KOPT-K1 (cell line): Measurements from ENCODE around the gene P2RX2.
"Not testable (repeated sequence)": the region's sequence is repeated elsewhere in the genome, so short reads cannot be mapped to it uniquely, and the experiment has no call there.

Experiments used
- H3K27ac ChIP-seq: fragments of 200-600 bp; sonication (generic); 2 replicates; pipeline ENCODE4 v1.5.1; 2016; ENCODE audit warnings: antibody characterized with exemption, mild to moderate bottlenecking, low read depth, low read length; ENCODE audit not compliant: poor library complexity, severe bottlenecking
- H3K36me3 ChIP-seq: fragments of 200-600 bp; sonication (generic); 2 replicates; pipeline ENCODE4 v1.5.1; 2017; ENCODE audit warnings: antibody characterized with exemption, mild to moderate bottlenecking, low read length, moderate library complexity; ENCODE audit not compliant: insufficient read depth
- H3K9me3 ChIP-seq: fragments of 200-600 bp; sonication (generic); 2 replicates; pipeline ENCODE4 v1.5.1; 2017; ENCODE audit warnings: antibody characterized with exemption, low read length, mild to moderate bottlenecking; ENCODE audit not compliant: insufficient read depth, poor library complexity, severe bottlenecking

Gene P2RX2

DNA sequence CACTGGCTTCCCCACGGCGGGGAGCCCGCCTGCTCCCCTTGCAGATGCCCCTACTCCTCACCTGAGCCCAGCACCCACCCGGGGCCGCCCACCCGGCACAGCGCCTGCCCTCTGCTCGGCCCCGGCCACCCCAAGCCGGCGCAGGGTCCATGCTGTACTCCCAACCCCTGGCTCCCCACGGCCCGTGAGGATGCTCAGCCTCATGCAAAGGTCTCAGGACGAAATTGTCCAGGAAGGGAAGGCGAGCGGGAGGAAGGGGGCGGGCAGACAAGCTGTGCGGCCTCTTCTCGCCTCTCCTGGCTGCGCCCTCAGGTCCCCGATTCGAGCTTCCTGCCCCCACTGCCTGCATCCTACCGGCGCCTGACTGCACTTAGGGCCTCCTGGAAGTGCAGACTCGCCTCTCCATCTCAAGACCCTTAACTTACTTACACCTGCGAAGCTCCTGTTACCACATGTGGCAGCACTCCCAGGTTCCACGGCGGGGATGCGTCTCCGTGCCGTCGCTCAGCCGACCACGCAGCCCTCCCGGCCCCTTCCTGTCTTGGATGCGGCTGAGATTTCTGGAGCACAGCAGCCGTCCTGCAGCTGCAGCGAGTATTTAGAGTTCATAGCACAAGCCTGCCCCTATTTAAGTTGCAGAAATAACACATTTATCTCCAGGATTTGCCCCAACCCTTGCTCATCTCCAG is 26.1 kb upstream of the P2RX2 start:
- no peaks in the 10 kb centered on the region for H3K36me3 ChIP-seq
- H3K9me3 ChIP-seq, result no peaks in the 10 kb centered on the region
- H3K27ac ChIP-seq, result no peak overlapping the region

- Histone ChIP-seq H3K9me3 (no peaks in the 10 kb centered on the region), H3K36me3 (no peaks in the 10 kb centered on the region), H3K27ac (no peak overlapping the region)
Observed at GRCh38 chr12:132593071-132593470, 25.5 kb upstream of the P2RX2 start.

DNA sequence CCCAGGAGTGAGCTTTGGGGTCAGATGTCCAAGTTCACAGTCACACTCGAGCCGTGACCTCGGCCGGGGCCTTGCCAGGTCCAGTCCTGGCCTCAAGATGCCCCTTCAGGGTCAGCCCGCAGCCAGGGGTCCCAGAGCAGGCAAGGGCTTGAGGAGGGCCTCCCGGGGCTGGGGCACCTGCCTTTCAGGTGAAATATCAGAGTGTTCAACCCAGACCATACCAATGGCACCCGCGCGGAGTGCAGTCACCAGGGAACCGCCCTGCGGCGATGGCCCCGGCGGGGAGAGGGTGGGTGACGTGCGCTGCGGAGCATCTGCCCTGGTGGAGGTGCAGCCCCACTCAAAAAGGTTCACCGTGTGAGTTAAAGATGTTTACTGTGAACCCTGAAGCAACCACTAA is 25.1 kb upstream of the P2RX2 start:
- H3K27ac ChIP-seq, result no peak overlapping the region
- H3K9me3 ChIP-seq, result no peaks in the 10 kb centered on the region
- no peaks in the 10 kb centered on the region for H3K36me3 ChIP-seq

GRCh38 chr12:132593938-132594358 is 24.6 kb upstream of the P2RX2 start:
- no peak overlapping the region for H3K27ac ChIP-seq
- no peaks in the 10 kb centered on the region for H3K9me3 ChIP-seq

GRCh38 chr12:132595183-132595582 is 23.4 kb upstream of the P2RX2 start:
- Histone ChIP-seq H3K9me3 (no peaks in the 10 kb centered on the region), H3K27ac (no peak overlapping the region), H3K36me3 (no peaks in the 10 kb centered on the region)

More at GRCh38 chr12:132593938-132594358, 24.6 kb upstream of the P2RX2 start:
- H3K36me3 ChIP-seq, result no peaks in the 10 kb centered on the region

- Histone ChIP-seq H3K9me3 (no peaks in the 10 kb centered on the region), H3K27ac (no peak overlapping the region), H3K36me3 (no peaks in the 10 kb centered on the region)
Observed at GRCh38 chr12:132596016-132596415, 22.6 kb upstream of the P2RX2 start.

GRCh38 chr12:132597333-132598316 is 21.0 kb upstream of the P2RX2 start:
- Histone ChIP-seq H3K9me3 (no peaks in the 10 kb centered on the region), H3K27ac (no peak overlapping the region), H3K36me3 (no peaks in the 10 kb centered on the region)

DNA sequence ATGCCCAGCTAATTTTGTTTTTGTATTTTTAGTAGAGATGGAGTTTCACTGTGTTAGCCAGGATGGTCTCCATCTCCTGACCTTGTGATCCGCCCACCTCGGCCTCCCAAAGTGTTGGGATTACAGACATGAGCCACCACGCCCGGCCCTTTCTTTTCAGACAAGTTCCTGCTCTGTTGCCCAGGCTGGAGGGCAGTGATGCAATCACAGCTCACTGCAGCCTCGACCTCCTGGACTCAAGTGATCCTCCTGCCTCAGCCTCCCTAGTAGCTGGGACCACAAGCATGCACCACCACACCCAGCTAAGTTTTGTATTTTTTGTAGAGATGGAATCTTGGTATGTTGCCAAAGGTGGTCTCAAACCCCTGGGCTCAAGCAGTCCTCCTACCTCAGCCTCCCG is 19.1 kb upstream of the P2RX2 start:
- H3K27ac ChIP-seq, H3K36me3 ChIP-seq, H3K9me3 ChIP-seq: not testable (repeated sequence)

DNA sequence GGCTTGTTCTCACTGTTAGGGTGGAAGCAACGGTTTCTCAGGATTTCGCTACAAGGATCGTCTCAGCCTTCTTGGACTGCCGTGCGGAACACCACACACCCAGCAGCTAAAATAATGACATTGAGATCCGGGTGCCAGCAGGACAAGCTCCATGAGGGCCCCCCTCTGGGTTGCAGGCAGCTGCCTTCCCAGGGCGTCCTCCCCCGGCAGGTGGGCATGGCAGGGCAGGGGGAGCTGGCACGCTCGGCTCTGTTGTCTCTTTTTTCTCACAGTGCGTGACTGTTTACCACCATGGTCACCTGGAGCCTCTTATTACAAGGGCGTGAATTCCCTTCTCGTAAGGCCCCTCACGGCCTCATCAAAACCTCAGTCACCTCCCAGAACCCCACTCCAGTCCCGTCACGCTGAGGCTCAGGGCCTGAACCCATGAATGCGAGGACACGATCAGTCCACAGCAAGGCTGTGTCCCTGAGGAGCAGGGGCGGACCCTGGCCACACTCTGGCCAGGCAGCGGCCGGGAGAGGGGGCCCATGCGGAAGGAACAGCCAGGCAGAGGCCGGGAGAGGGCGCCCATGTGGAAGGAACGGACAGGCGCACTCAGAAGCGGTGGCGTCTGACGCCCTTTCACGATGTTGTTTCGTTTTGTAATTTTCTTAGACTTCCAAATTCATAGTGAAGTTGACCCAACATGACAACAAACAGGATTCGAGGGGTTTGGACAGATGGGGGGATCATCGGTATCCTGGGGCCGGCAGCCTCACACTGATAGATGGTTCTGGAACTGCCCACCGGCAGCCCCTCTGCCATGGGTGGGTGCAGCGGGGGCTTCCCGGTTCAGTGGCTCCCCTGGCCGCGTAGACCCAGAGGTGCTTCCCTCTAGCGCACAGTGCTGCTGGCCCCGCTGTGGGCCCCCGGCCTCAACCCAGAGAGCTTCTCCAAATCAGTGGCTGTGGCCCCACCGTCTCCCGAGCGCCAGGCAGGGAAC is 18.2 kb upstream of the P2RX2 start:
- H3K36me3 ChIP-seq, result no peaks in the 10 kb centered on the region
- no peaks in the 10 kb centered on the region for H3K9me3 ChIP-seq
- H3K27ac ChIP-seq, result no peak overlapping the region

DNA sequence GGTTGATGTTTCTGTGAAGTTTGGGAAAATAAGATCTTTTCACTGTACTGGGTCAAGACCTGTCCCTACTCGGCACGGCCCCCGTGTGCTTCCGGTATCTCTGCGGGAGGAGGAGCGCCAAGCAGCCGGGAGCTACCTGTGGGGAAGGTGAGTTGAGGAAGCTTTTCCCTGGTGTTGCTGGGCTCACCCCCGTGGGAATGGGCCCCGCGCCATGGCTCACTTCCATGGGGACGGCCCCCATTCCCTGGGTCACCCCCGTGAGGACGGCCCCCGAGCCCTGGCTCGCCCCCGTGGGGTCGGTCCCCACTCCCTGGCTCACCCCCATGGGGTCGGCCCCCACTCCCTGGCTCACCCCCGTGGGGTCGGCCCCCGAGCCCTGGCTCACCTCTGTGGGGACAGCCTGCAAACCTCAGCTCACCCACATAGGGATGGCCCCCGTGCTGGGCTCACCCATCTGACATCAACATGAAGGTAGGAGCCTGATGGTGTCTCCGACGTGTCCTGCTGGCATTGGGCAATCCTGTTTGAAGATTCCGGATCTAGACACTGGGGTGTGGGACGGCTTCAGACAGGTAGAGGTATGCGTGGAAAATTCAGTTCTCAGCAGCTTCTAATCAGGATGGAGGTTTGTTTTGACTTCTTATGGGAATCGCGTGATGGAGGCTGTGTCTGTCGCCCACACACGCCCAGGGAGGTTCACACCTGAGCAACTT is 17.2 kb upstream of the P2RX2 start:
- no peak overlapping the region for H3K27ac ChIP-seq
- H3K36me3 ChIP-seq, result no peaks in the 10 kb centered on the region
- no peaks in the 10 kb centered on the region for H3K9me3 ChIP-seq

DNA sequence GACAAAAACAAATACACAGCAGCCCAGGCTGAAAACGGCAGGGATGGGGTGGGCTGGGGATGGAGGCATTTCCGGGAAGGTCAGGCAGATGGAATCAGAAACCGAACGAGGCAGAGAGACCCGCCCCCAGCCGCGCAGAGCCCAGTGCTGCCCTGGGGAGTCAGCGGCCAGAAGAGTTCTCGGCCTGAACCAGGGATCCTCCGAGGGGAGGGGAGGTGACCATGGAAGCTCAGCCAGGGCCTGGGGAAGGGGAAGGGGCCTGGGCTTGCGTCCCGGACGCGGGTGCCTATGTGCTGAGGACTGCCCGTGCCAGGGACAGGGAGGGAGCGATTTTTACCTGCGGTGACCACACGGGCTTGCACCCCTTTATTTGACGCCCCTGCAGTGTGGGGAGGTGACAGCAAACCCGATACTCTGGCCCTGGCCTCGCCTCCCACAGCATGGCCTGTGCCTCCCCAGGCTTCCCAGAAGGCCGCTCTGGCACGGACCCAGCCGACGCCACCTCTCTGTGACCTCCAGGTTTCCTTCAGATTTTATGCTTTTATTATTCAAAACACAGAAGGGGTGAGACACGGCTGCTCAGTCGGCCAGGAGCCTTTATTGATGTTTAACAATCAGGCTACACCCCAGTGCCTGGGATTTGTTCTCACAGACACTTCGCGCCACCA is 15.9 kb upstream of the P2RX2 start:
- Histone ChIP-seq H3K27ac (no peak overlapping the region), H3K36me3 (no peaks in the 10 kb centered on the region), H3K9me3 (no peaks in the 10 kb centered on the region)

DNA sequence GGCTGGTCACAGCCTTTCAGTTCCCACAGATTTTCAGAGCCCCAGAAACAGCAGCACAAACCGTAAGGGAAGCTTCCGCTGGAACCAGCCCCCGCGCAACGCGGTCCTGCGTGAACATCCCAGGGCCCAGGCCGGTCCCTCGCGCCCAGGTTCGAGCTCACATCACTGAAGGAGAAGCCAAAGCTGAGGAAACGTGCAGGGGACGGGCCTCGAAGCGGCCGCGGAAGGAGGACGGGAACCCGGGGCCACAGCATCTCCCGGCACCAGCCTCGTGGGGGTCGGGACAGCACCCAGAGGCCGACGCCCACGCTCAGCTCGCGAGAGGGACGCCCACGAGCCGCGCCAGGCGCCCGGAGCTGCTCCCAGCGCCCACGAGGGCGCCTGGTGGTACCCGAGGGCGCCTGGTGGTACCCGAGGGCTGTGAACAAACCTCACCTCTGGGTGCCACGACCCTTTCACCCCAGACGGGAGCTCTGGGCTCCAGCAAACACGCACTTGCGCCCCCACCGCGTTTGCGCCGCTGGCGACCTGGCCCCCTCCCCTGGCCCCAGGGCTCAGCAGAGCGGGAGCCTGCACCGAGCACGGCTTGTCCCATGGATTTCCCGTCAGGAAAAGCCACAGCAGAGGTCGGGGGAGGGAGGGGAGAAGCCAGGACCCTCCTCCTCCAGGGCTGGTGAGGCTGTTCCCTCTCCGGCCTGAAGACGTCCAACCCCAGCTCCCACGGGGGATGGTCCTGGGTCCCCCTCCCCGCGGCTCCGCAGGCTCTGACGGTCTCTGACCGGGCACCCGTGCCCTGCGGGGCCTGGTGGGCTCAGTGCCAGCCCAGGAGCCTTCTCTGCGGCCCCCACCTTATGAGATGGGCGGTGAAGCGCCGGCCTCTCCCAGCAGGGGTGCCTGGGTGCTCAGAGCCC is 15.1 kb upstream of the P2RX2 start:
- Histone ChIP-seq H3K27ac (no peak overlapping the region), H3K9me3 (no peaks in the 10 kb centered on the region), H3K36me3 (no peaks in the 10 kb centered on the region)

DNA sequence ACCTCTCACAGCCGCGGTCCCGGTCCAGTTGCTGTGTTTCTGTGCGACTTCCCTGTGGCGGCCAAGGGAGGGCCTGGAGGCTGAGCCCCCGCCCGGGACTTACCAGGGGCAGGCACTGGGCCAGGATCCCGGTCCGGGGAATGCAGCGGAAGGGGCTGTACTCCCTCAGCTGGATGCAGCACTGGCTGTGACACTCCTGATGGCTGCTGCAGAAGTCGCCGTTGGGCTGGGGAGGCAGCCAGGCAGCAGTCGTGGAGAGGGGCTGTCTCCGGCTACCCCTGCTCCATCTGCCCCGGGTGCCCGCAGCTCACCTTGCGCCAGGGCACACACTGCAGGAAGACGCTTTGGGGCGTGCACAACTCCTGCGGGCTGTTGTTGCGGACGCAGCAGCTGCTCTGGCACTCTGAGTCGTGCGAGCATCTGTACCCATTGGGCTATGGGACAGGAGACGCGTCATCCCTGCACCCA is 14.4 kb upstream of the P2RX2 start:
- Histone ChIP-seq H3K27ac (no peak overlapping the region), H3K9me3 (no peaks in the 10 kb centered on the region), H3K36me3 (no peaks in the 10 kb centered on the region)
